Nucleus accumbens (tissue), 56 donors: ENCODE results near the gene DNASE1L2.

Experiments
- DNase-seq, 56 donors: peaks; one replicate each; lab custom pipeline; 2025; lab: John Stamatoyannopoulos, UW

Gene DNASE1L2

GRCh38 chr16:2282866-2283555 lies 46.8 kb downstream of the DNASE1L2 start:
- no peak for DNase-seq

GRCh38 chr16:2284001-2284770 lies 47.9 kb downstream of the DNASE1L2 start:
- DNase-seq, result no peak

GRCh38 chr16:2284797-2285576 lies 48.7 kb downstream of the DNASE1L2 start:
- no peak for DNase-seq

- no peak for DNase-seq
Measured at GRCh38 chr16:2285731-2286191, 49.5 kb downstream of the DNASE1L2 start.

- DNase-seq, result no peak
Measured at GRCh38 chr16:2286550-2286949, 50.3 kb downstream of the DNASE1L2 start.

GRCh38 chr16:2287916-2288547 lies 51.8 kb downstream of the DNASE1L2 start:
- DNase-seq, result no peak
